GM23338 (cell line): ENCODE data around the gene MAMSTR. TPM values are rescaled to one million over a fixed set of nuclear protein-coding genes. Genes with fewer than 3 reads are reported as not detected.

ENCODE experiments used
- ATAC-seq: fragments of 200-7000 bp; cut with Tn5 transposase; 3 replicates; pipeline ENCODE4 v1.9.1; 2020
- DNase-seq: peaks from one replicate; pipeline ENCODE4 v3.0.0-alpha.2; 2015; ENCODE audit warnings: low spot score
- H2AFZ ChIP-seq: fragments of 200-600 bp; sonication (generic); 2 replicates; pipeline ENCODE4 v1.8.0; 2016; ENCODE audit warnings: antibody characterized with exemption, mild to moderate bottlenecking, moderate library complexity
- H3F3A ChIP-seq: fragments of 200-600 bp; sonication (generic); replicated peaks from 2 replicates; pipeline ENCODE4 v1.8.0; 2017; ENCODE audit warnings: antibody characterized with exemption, mixed run types, low read depth
- H3K27ac ChIP-seq: fragments of 200-600 bp; sonication (generic); 2 replicates; pipeline ENCODE4 v1.6.1; 2016; ENCODE audit warnings: low read depth
- H3K27me3 ChIP-seq: fragments of 200-600 bp; sonication (generic); 2 replicates; pipeline ENCODE4 v1.8.0; 2016; ENCODE audit warnings: mild to moderate bottlenecking, mixed run types, moderate library complexity; ENCODE audit not compliant: insufficient read depth
- H3K36me3 ChIP-seq: fragments of 200-600 bp; sonication (generic); 2 replicates; pipeline ENCODE4 v1.8.0; 2016; ENCODE audit warnings: mild to moderate bottlenecking; ENCODE audit not compliant: insufficient read depth
- H3K4me1 ChIP-seq: fragments of 200-600 bp; sonication (generic); 2 replicates; pipeline ENCODE4 v1.8.0; 2016; ENCODE audit warnings: mild to moderate bottlenecking, moderate library complexity; ENCODE audit not compliant: insufficient read depth
- H3K4me2 ChIP-seq: fragments of 200-600 bp; sonication (generic); 2 replicates; pipeline ENCODE4 v1.7.1; 2017; ENCODE audit warnings: mixed run types
- H3K4me3 ChIP-seq: fragments of 200-600 bp; sonication (generic); 2 replicates; pipeline ENCODE4 v1.6.1; 2016; ENCODE audit warnings: mixed run types
- H3K79me2 ChIP-seq: fragments of 200-600 bp; sonication (generic); replicated peaks from 2 replicates; pipeline ENCODE4 v1.8.0; 2017; ENCODE audit warnings: mild to moderate bottlenecking; ENCODE audit not compliant: insufficient read depth
- H3K9me2 ChIP-seq: fragments of 200-600 bp; sonication (generic); 2 replicates; pipeline ENCODE4 v1.8.0; 2017; ENCODE audit not compliant: insufficient read depth
- H4K20me1 ChIP-seq: fragments of 200-600 bp; sonication (generic); replicated peaks from 2 replicates; pipeline ENCODE4 v1.8.0; 2017; ENCODE audit warnings: mild to moderate bottlenecking; ENCODE audit not compliant: insufficient read depth
- H3K27ac Mint-ChIP-seq: 2 replicates; pipeline ENCODE4 v1.8.0; 2020; ENCODE audit warnings: inconsistent platforms, mild to moderate bottlenecking, moderate library complexity, mixed read lengths
- H3K27me3 Mint-ChIP-seq: 3 replicates; pipeline ENCODE4 v1.8.0; 2022; ENCODE audit warnings: low read depth, mild to moderate bottlenecking, moderate library complexity, mixed read lengths, inconsistent platforms; ENCODE audit not compliant: insufficient read depth, poor library complexity
- H3K36me3 Mint-ChIP-seq: 3 replicates; pipeline ENCODE4 v1.8.0; 2021; ENCODE audit warnings: low read depth, mild to moderate bottlenecking, inconsistent platforms, moderate library complexity, mixed read lengths
- H3K4me1 Mint-ChIP-seq: 3 replicates; pipeline ENCODE4 v1.8.0; 2020; ENCODE audit warnings: mild to moderate bottlenecking, inconsistent platforms, mixed read lengths
- H3K4me3 Mint-ChIP-seq: 3 replicates; pipeline ENCODE4 v1.8.0; 2021; ENCODE audit warnings: moderate library complexity, mild to moderate bottlenecking, inconsistent platforms, mixed read lengths
- H3K9me3 Mint-ChIP-seq: 3 replicates; pipeline ENCODE4 v1.8.0; 2020; ENCODE audit warnings: moderate library complexity, mild to moderate bottlenecking, inconsistent platforms, mixed read lengths
- CREB1 ChIP-seq: fragments of 250-450 bp; sonication (Bioruptor Pico); IDR thresholded peaks from 2 replicates; pipeline ENCODE4 v1.5.0; 2020; ENCODE audit warnings: low read depth, mild to moderate bottlenecking, moderate library complexity
- EZH2phosphoT487 ChIP-seq: fragments of 200-600 bp; sonication (generic); IDR thresholded peaks from one replicate; pipeline ENCODE4 v1.8.1; 2018; ENCODE audit warnings: antibody characterized with exemption; ENCODE audit not compliant: unreplicated experiment
- JUNB ChIP-seq: IDR thresholded peaks from one replicate; pipeline ENCODE4 v1.6.1; 2016; ENCODE audit warnings: antibody characterized with exemption; ENCODE audit not compliant: unreplicated experiment
- NANOG ChIP-seq: IDR thresholded peaks from 2 replicates; pipeline ENCODE4 v1.6.1; 2016; ENCODE audit warnings: antibody characterized with exemption, borderline replicate concordance
- POLR2AphosphoS5 ChIP-seq: IDR thresholded peaks from 2 replicates; pipeline ENCODE4 v1.6.1; 2016; ENCODE audit warnings: antibody characterized with exemption, low read depth
- STAT1 ChIP-seq: IDR thresholded peaks from one replicate; pipeline ENCODE4 v1.6.1; 2016; ENCODE audit warnings: antibody characterized with exemption; ENCODE audit not compliant: unreplicated experiment
- ZNF114 ChIP-seq: fragments of 250-450 bp; sonication (Bioruptor Pico); IDR thresholded peaks from 2 replicates; pipeline ENCODE4 v1.5.0; 2020; ENCODE audit warnings: mild to moderate bottlenecking, moderate library complexity
- ZNF331 ChIP-seq: fragments of 250-450 bp; sonication (Bioruptor Pico); IDR thresholded peaks from 2 replicates; pipeline ENCODE4 v1.5.0; 2020; ENCODE audit warnings: low read depth, mild to moderate bottlenecking, moderate library complexity
- polyA plus RNA-seq: library from polyadenylated mRNA; unstranded; fragments of >200 nt; fragmentation: Nextera tagmentation; extraction: Ambion mirVana; gene quantifications from 2 replicates; pipeline ENCODE4 v1.2.1, GENCODE V29; 2016
- total RNA-seq: library from RNA; depleted of rRNA; stranded (reverse); fragments of >200 nt; shearing (Covaris generic); gene quantifications from 2 replicates; pipeline ENCODE4 v1.2.3, GENCODE V29; 2014
- TF ChIP-seq, protein P1 (sequence below), 2 experiments: fragments of 200-600 bp in 1 of 2; sonication (generic) in 1 of 2; conservative IDR thresholded peaks; 2 replicates each; pipeline versions ENCODE4 v1.5.1 to v1.6.1; 2016 to 2017; ENCODE audit warnings: antibody characterized with exemption in 2 of 2, low read depth in 2 of 2, mild to moderate bottlenecking in 2 of 2, moderate library complexity in 1 of 2
- TF ChIP-seq, protein P2 (sequence below): IDR thresholded peaks from 2 replicates; pipeline ENCODE4 v1.6.1; 2016; ENCODE audit warnings: antibody characterized with exemption
- TF ChIP-seq, protein P3 (sequence below): IDR thresholded peaks from one replicate; pipeline ENCODE4 v1.6.1; 2018; ENCODE audit warnings: antibody characterized with exemption; ENCODE audit not compliant: unreplicated experiment
- TF ChIP-seq, protein P4 (sequence below): fragments of 250-450 bp; sonication (Bioruptor Pico); IDR thresholded peaks from 2 replicates; pipeline ENCODE4 v1.5.0; 2020; ENCODE audit warnings: mild to moderate bottlenecking, moderate library complexity

MAMSTR gene
- total and polyA plus RNA-seq, 2 experiments from 2014 or later = 1.9 to 2.0 TPM

DNA sequence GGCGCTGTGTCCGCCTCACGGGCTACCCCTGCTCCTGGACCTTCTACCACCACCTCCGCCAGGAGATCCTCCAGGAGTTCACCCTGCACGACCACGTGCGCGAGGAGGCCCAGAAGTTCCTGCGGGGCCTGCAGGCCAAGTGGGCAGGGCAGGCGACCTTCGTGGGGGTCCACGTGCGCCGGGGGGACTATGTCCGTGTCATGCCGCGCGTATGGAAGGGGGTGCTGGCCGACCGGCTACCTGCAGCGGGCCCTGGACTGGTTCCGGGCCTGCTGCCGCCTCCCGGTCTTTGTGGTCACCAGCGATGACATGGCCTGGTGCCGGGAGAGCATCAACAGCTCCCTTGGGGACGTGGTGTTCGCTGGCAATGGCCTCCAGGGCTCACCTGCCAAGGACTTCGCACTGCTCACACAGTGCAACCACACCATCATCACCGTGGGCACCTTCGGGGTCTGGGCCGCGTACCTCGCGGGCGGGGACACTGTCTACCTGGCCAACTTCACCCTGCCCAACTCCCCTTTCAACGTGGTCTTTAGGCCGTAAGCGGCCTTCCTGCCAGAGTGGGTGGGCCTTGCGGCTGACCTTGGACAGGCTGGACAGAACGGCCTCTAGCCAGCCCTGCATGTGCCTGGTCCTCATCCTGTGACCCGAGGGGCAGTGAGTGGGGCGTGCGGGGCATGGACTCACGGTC, 38.9 kb downstream of the MAMSTR start:
- no peaks in the 10 kb centered on the region for H3K27me3 ChIP-seq
- TF ChIP-seq, protein P1, sequence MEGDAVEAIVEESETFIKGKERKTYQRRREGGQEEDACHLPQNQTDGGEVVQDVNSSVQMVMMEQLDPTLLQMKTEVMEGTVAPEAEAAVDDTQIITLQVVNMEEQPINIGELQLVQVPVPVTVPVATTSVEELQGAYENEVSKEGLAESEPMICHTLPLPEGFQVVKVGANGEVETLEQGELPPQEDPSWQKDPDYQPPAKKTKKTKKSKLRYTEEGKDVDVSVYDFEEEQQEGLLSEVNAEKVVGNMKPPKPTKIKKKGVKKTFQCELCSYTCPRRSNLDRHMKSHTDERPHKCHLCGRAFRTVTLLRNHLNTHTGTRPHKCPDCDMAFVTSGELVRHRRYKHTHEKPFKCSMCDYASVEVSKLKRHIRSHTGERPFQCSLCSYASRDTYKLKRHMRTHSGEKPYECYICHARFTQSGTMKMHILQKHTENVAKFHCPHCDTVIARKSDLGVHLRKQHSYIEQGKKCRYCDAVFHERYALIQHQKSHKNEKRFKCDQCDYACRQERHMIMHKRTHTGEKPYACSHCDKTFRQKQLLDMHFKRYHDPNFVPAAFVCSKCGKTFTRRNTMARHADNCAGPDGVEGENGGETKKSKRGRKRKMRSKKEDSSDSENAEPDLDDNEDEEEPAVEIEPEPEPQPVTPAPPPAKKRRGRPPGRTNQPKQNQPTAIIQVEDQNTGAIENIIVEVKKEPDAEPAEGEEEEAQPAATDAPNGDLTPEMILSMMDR (conservative IDR thresholded peaks at IDR 0.05; ENCODE audit: low read depth in 2 of 2) = no peak
- TF ChIP-seq, protein P2, sequence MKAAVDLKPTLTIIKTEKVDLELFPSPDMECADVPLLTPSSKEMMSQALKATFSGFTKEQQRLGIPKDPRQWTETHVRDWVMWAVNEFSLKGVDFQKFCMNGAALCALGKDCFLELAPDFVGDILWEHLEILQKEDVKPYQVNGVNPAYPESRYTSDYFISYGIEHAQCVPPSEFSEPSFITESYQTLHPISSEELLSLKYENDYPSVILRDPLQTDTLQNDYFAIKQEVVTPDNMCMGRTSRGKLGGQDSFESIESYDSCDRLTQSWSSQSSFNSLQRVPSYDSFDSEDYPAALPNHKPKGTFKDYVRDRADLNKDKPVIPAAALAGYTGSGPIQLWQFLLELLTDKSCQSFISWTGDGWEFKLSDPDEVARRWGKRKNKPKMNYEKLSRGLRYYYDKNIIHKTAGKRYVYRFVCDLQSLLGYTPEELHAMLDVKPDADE = no peak
- no peak for TF ChIP-seq JUNB
- TF ChIP-seq STAT1 = no peak
- TF ChIP-seq NANOG = no peak
- no peak for TF ChIP-seq ZNF114
- TF ChIP-seq, protein P3, sequence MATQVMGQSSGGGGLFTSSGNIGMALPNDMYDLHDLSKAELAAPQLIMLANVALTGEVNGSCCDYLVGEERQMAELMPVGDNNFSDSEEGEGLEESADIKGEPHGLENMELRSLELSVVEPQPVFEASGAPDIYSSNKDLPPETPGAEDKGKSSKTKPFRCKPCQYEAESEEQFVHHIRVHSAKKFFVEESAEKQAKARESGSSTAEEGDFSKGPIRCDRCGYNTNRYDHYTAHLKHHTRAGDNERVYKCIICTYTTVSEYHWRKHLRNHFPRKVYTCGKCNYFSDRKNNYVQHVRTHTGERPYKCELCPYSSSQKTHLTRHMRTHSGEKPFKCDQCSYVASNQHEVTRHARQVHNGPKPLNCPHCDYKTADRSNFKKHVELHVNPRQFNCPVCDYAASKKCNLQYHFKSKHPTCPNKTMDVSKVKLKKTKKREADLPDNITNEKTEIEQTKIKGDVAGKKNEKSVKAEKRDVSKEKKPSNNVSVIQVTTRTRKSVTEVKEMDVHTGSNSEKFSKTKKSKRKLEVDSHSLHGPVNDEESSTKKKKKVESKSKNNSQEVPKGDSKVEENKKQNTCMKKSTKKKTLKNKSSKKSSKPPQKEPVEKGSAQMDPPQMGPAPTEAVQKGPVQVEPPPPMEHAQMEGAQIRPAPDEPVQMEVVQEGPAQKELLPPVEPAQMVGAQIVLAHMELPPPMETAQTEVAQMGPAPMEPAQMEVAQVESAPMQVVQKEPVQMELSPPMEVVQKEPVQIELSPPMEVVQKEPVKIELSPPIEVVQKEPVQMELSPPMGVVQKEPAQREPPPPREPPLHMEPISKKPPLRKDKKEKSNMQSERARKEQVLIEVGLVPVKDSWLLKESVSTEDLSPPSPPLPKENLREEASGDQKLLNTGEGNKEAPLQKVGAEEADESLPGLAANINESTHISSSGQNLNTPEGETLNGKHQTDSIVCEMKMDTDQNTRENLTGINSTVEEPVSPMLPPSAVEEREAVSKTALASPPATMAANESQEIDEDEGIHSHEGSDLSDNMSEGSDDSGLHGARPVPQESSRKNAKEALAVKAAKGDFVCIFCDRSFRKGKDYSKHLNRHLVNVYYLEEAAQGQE = no peak
- TF ChIP-seq EZH2phosphoT487 = no peak
- no peak for TF ChIP-seq ZNF331 (CRISPR knock-in tag)
- no peak for TF ChIP-seq POLR2AphosphoS5
- TF ChIP-seq, protein P4, sequence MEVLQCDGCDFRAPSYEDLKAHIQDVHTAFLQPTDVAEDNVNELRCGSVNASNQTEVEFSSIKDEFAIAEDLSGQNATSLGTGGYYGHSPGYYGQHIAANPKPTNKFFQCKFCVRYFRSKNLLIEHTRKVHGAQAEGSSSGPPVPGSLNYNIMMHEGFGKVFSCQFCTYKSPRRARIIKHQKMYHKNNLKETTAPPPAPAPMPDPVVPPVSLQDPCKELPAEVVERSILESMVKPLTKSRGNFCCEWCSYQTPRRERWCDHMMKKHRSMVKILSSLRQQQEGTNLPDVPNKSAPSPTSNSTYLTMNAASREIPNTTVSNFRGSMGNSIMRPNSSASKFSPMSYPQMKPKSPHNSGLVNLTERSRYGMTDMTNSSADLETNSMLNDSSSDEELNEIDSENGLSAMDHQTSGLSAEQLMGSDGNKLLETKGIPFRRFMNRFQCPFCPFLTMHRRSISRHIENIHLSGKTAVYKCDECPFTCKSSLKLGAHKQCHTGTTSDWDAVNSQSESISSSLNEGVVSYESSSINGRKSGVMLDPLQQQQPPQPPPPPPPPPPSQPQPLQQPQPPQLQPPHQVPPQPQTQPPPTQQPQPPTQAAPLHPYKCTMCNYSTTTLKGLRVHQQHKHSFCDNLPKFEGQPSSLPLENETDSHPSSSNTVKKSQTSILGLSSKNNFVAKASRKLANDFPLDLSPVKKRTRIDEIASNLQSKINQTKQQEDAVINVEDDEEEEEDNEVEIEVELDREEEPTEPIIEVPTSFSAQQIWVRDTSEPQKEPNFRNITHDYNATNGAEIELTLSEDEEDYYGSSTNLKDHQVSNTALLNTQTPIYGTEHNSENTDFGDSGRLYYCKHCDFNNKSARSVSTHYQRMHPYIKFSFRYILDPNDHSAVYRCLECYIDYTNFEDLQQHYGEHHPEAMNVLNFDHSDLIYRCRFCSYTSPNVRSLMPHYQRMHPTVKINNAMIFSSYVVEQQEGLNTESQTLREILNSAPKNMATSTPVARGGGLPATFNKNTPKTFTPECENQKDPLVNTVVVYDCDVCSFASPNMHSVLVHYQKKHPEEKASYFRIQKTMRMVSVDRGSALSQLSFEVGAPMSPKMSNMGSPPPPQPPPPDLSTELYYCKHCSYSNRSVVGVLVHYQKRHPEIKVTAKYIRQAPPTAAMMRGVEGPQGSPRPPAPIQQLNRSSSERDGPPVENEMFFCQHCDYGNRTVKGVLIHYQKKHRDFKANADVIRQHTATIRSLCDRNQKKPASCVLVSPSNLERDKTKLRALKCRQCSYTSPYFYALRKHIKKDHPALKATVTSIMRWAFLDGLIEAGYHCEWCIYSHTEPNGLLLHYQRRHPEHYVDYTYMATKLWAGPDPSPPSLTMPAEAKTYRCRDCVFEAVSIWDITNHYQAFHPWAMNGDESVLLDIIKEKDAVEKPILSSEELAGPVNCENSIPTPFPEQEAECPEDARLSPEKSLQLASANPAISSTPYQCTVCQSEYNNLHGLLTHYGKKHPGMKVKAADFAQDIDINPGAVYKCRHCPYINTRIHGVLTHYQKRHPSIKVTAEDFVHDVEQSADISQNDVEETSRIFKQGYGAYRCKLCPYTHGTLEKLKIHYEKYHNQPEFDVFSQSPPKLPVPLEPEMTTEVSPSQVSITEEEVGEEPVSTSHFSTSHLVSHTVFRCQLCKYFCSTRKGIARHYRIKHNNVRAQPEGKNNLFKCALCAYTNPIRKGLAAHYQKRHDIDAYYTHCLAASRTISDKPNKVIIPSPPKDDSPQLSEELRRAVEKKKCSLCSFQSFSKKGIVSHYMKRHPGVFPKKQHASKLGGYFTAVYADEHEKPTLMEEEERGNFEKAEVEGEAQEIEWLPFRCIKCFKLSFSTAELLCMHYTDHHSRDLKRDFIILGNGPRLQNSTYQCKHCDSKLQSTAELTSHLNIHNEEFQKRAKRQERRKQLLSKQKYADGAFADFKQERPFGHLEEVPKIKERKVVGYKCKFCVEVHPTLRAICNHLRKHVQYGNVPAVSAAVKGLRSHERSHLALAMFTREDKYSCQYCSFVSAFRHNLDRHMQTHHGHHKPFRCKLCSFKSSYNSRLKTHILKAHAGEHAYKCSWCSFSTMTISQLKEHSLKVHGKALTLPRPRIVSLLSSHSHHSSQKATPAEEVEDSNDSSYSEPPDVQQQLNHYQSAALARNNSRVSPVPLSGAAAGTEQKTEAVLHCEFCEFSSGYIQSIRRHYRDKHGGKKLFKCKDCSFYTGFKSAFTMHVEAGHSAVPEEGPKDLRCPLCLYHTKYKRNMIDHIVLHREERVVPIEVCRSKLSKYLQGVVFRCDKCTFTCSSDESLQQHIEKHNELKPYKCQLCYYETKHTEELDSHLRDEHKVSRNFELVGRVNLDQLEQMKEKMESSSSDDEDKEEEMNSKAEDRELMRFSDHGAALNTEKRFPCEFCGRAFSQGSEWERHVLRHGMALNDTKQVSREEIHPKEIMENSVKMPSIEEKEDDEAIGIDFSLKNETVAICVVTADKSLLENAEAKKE (CRISPR knock-in tag) = no peak
- no peak for TF ChIP-seq CREB1 (CRISPR knock-in tag)
- H3K9me2 ChIP-seq = no peaks in the 10 kb centered on the region
- no peaks in the 10 kb centered on the region for H3K79me2 ChIP-seq
- no peaks in the 10 kb centered on the region for H4K20me1 ChIP-seq
- no peaks in the 10 kb centered on the region for H3K36me3 ChIP-seq
- no peak for ATAC-seq
- DNase-seq = no peak
- Mint-ChIP-seq H3K36me3 (no peaks in the 10 kb centered on the region), H3K4me1 (peaks cover 2% of the 10 kb centered on the region; the same call in 1 of the 3 replicates), H3K27ac (no peak overlapping the region), H3K27me3 (peaks cover 4% of the 10 kb centered on the region), H3K4me3 (no peak overlapping the region), H3K9me3 (no peaks in the 10 kb centered on the region)
- H3K27ac ChIP-seq = no peak overlapping the region
- no peak overlapping the region for H3K4me3 ChIP-seq
- no peak overlapping the region; the same call in 1 of the 2 replicates for H2AFZ ChIP-seq
- H3K4me1 ChIP-seq = 0 out of 2 replicates have a peak, but pooled peaks cover 3% of the 10 kb centered on the region
- H3F3A ChIP-seq = no peaks in the 10 kb centered on the region
- no peak overlapping the region for H3K4me2 ChIP-seq
